ENCODE data around the gene SLC35E1.

DNA sequence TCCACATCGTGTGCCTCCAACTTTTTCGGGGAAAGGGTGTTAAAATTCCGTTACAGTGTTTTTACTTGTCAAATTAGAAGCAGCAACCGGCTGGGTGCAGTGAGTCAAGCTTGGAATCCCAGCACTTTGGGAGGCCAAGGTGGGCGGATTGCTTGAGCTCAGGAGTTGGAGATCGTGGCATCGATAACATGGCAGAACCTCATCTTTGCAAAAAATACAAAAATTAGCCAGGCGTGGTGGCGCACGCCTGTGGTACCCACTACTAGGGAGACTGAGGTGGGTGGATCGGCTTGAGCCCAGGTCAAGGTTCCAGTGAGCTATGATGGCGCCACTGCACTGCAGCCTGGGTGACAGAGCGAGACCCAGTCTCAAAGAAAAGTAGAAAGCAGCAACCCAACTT is 1.1 kb upstream of the SLC35E1 start:
- TF ChIP-seq CTCF (IDR thresholded peaks at IDR 0.05), result no peak
- TF ChIP-seq SIN3A (IDR thresholded peaks at IDR 0.05; ENCODE audit: borderline replicate concordance, insufficient read depth, low read depth, low read length), result no peak
- TF ChIP-seq POLR2AphosphoS5 (IDR thresholded peaks at IDR 0.05; ENCODE audit: low read depth, low read length), result no peak
- TF ChIP-seq REST (IDR thresholded peaks at IDR 0.05; ENCODE audit: insufficient read depth in 1 of 2, low read depth in 2 of 2, low read length in 1 of 2), result no peak
- no peak for TF ChIP-seq TCF7L2 (IDR thresholded peaks at IDR 0.05; ENCODE audit: low read depth, low read length)
